Measurements from ENCODE around the gene AP1S2.

AP1S2 gene

DNA sequence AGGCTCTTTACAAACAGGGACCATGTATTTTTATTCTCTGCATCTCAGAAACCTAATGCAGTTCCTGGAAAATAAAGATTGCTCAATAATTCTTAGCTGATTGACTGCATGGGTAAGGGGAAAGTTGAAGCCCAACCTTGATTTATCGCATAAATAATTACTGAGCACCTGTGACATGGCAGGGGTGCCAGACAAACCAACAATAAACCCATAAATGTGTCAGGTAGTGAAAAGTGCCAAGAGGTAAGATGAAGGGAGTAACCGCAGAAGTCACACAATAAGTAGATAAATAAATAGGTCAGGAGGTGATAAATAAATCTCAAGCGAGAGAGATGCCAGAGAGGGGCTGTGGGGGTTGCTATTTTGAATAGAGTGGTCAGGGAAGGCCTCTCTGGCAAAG lies 20.1 kb upstream of the AP1S2 start:
- no peaks in the 10 kb centered on the region for H3K36me3 ChIP-seq (ENCODE audit: low read length)
- no peaks in the 10 kb centered on the region for H3K9me2 ChIP-seq (replicated peaks; ENCODE audit: insufficient read depth, low read length)
- no peak overlapping the region for H3K9ac ChIP-seq (ENCODE audit: low read length)
- no peaks in the 10 kb centered on the region for H3K27me3 ChIP-seq (ENCODE audit: low read length)
- TF ChIP-seq, protein P1, sequence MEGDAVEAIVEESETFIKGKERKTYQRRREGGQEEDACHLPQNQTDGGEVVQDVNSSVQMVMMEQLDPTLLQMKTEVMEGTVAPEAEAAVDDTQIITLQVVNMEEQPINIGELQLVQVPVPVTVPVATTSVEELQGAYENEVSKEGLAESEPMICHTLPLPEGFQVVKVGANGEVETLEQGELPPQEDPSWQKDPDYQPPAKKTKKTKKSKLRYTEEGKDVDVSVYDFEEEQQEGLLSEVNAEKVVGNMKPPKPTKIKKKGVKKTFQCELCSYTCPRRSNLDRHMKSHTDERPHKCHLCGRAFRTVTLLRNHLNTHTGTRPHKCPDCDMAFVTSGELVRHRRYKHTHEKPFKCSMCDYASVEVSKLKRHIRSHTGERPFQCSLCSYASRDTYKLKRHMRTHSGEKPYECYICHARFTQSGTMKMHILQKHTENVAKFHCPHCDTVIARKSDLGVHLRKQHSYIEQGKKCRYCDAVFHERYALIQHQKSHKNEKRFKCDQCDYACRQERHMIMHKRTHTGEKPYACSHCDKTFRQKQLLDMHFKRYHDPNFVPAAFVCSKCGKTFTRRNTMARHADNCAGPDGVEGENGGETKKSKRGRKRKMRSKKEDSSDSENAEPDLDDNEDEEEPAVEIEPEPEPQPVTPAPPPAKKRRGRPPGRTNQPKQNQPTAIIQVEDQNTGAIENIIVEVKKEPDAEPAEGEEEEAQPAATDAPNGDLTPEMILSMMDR (IDR thresholded peaks at IDR 0.05; ENCODE audit: insufficient read depth, low read length, poor library complexity, severe bottlenecking): no peak
- no peak for TF ChIP-seq EZH2phosphoT487 (conservative IDR thresholded peaks at IDR 0.05; ENCODE audit: low read length)
- H2AFZ ChIP-seq (ENCODE audit: low read depth, low read length, severe bottlenecking): no peak overlapping the region
- no peaks in the 10 kb centered on the region for H3F3A ChIP-seq (ENCODE audit: insufficient read depth)
- no peak overlapping the region for H3K27ac ChIP-seq (ENCODE audit: low read depth, low read length)
- H4K20me1 ChIP-seq (ENCODE audit: low read depth, low read length): no peaks in the 10 kb centered on the region
- no peaks in the 10 kb centered on the region for H3K79me2 ChIP-seq (ENCODE audit: insufficient read depth, low read length)
- no peaks in the 10 kb centered on the region for H3K9me3 ChIP-seq (ENCODE audit: insufficient read depth, low read length)
- H3K4me2 ChIP-seq (ENCODE audit: low read depth, low read length, poor library complexity, severe bottlenecking): no peak overlapping the region
- H3K4me3 ChIP-seq (ENCODE audit: insufficient read depth, low read length, poor library complexity, severe bottlenecking): no peak overlapping the region

- H4K20me1 ChIP-seq (ENCODE audit: low read depth, low read length): no peaks in the 10 kb centered on the region
- H3K27me3 ChIP-seq (ENCODE audit: low read length): no peaks in the 10 kb centered on the region
- no peaks in the 10 kb centered on the region for H3F3A ChIP-seq (ENCODE audit: insufficient read depth)
- no peaks in the 10 kb centered on the region for H3K9me2 ChIP-seq (replicated peaks; ENCODE audit: insufficient read depth, low read length)
- H3K4me2 ChIP-seq (ENCODE audit: low read depth, low read length, poor library complexity, severe bottlenecking): no peak overlapping the region
- no peaks in the 10 kb centered on the region for H3K9me3 ChIP-seq (ENCODE audit: insufficient read depth, low read length)
- no peaks in the 10 kb centered on the region for H3K79me2 ChIP-seq (ENCODE audit: insufficient read depth, low read length)
- no peak overlapping the region for H3K4me3 ChIP-seq (ENCODE audit: insufficient read depth, low read length, poor library complexity, severe bottlenecking)
- TF ChIP-seq, protein P1 (IDR thresholded peaks at IDR 0.05; ENCODE audit: insufficient read depth, low read length, poor library complexity, severe bottlenecking): no peak
- TF ChIP-seq EZH2phosphoT487 (conservative IDR thresholded peaks at IDR 0.05; ENCODE audit: low read length): no peak
- no peak overlapping the region for H2AFZ ChIP-seq (ENCODE audit: low read depth, low read length, severe bottlenecking)
- no peak overlapping the region for H3K9ac ChIP-seq (ENCODE audit: low read length)
- no peak overlapping the region for H3K27ac ChIP-seq (ENCODE audit: low read depth, low read length)
- H3K36me3 ChIP-seq (ENCODE audit: low read length): no peaks in the 10 kb centered on the region
Measured at GRCh38 chrX:15873566-15873965, 19.0 kb upstream of the AP1S2 start.

- no peaks in the 10 kb centered on the region for H3F3A ChIP-seq (ENCODE audit: insufficient read depth)
- TF ChIP-seq, protein P1 (IDR thresholded peaks at IDR 0.05; ENCODE audit: insufficient read depth, low read length, poor library complexity, severe bottlenecking): no peak
- no peak for TF ChIP-seq EZH2phosphoT487 (conservative IDR thresholded peaks at IDR 0.05; ENCODE audit: low read length)
- no peaks in the 10 kb centered on the region for H3K9me2 ChIP-seq (replicated peaks; ENCODE audit: insufficient read depth, low read length)
- H4K20me1 ChIP-seq (ENCODE audit: low read depth, low read length): no peaks in the 10 kb centered on the region
- H3K36me3 ChIP-seq (ENCODE audit: low read length): no peaks in the 10 kb centered on the region
- no peak overlapping the region for H2AFZ ChIP-seq (ENCODE audit: low read depth, low read length, severe bottlenecking)
- H3K79me2 ChIP-seq (ENCODE audit: insufficient read depth, low read length): no peaks in the 10 kb centered on the region
- no peaks in the 10 kb centered on the region for H3K9me3 ChIP-seq (ENCODE audit: insufficient read depth, low read length)
- no peaks in the 10 kb centered on the region for H3K27me3 ChIP-seq (ENCODE audit: low read length)
- no peak overlapping the region for H3K9ac ChIP-seq (ENCODE audit: low read length)
- H3K4me3 ChIP-seq (ENCODE audit: insufficient read depth, low read length, poor library complexity, severe bottlenecking): no peak overlapping the region
- no peak overlapping the region for H3K27ac ChIP-seq (ENCODE audit: low read depth, low read length)
- no peak overlapping the region for H3K4me2 ChIP-seq (ENCODE audit: low read depth, low read length, poor library complexity, severe bottlenecking)
Measured at GRCh38 chrX:15870310-15870709, 15.7 kb upstream of the AP1S2 start.
